Liver (tissue), 9 donors: ENCODE results near the gene CYBB. TPM values are rescaled to one million over a fixed set of nuclear protein-coding genes. Genes with fewer than 3 reads are reported as not detected.

Experiments used
- DNase-seq: peaks from one replicate; pipeline ENCODE4 v3.0.0-alpha.2; 2017; ENCODE audit warnings: low spot score
- H3K27ac ChIP-seq, 2 donors: one replicate each; pipeline ENCODE4 v1.7.0; 2013; ENCODE audit warnings: inconsistent platforms in 2 of 2, low read length in 2 of 2, control low read depth in 1 of 2, low read depth in 1 of 2, mild to moderate bottlenecking in 1 of 2
- H3K27me3 ChIP-seq, 4 donors: one replicate each; pipeline versions ENCODE4 v1.6.1 to v1.7.0; 2013; ENCODE audit warnings: low read length in 3 of 4, inconsistent platforms in 1 of 4, mild to moderate bottlenecking in 1 of 4, moderate library complexity in 1 of 4; ENCODE audit not compliant: control insufficient read depth in 4 of 4, insufficient read depth in 4 of 4
- H3K36me3 ChIP-seq, 4 donors: one replicate each; pipeline versions ENCODE4 v1.6.1 to v1.7.0; 2013; ENCODE audit warnings: low read length in 3 of 4, mild to moderate bottlenecking in 3 of 4, low read depth in 1 of 4, moderate library complexity in 1 of 4; ENCODE audit not compliant: control insufficient read depth in 4 of 4, insufficient read depth in 3 of 4
- H3K4me1 ChIP-seq, 4 donors: one replicate each; pipeline versions ENCODE4 v1.6.1 to v1.7.0; 2013; ENCODE audit warnings: low read length in 3 of 4, mild to moderate bottlenecking in 3 of 4, moderate library complexity in 1 of 4; ENCODE audit not compliant: control insufficient read depth in 4 of 4, insufficient read depth in 4 of 4
- H3K4me3 ChIP-seq, 3 donors: one replicate each; pipeline versions ENCODE4 v1.6.1 to v1.7.0; 2013; ENCODE audit warnings: low read length in 3 of 3, control low read depth in 1 of 3, low read depth in 1 of 3, mild to moderate bottlenecking in 1 of 3
- H3K9ac ChIP-seq, 2 donors: one replicate each; pipeline ENCODE4 v1.7.0; 2013; ENCODE audit warnings: low read length in 2 of 2, mild to moderate bottlenecking in 2 of 2, moderate library complexity in 2 of 2, control low read depth in 1 of 2, low read depth in 1 of 2
- H3K9me3 ChIP-seq, 4 donors: one replicate each; pipeline versions ENCODE4 v1.6.1 to v1.7.0; 2013; ENCODE audit warnings: low read length in 3 of 4; ENCODE audit not compliant: control insufficient read depth in 4 of 4
- CTCF ChIP-seq: fragments of 150-350 bp; IDR thresholded peaks from 2 replicates; pipeline ENCODE4 v1.5.1; 2017; ENCODE audit warnings: improper control_type of control experiment, low read depth, low read length; ENCODE audit not compliant: missing input control
- EGR1 ChIP-seq, 2 donors: IDR thresholded peaks; 2 replicates each; pipeline ENCODE4 v1.6.1; 2016 to 2018; ENCODE audit warnings: antibody characterized with exemption in 2 of 2, low read depth in 2 of 2
- FOXA1 ChIP-seq: IDR thresholded peaks from 2 replicates; pipeline ENCODE4 v1.6.1; 2016; ENCODE audit warnings: antibody characterized with exemption
- FOXA2 ChIP-seq: IDR thresholded peaks from 2 replicates; pipeline ENCODE4 v1.6.1; 2016; ENCODE audit warnings: antibody characterized with exemption
- GABPA ChIP-seq, 2 donors: IDR thresholded peaks in 1 of 2; conservative IDR thresholded peaks in 1 of 2; 2 replicates each; pipeline ENCODE4 v1.6.1; 2016; ENCODE audit warnings: antibody characterized with exemption in 2 of 2, mild to moderate bottlenecking in 1 of 2, moderate library complexity in 1 of 2
- HNF4A ChIP-seq, 2 donors: conservative IDR thresholded peaks; 2 replicates each; pipeline ENCODE4 v1.6.1; 2016; ENCODE audit warnings: antibody characterized with exemption in 2 of 2, mild to moderate bottlenecking in 2 of 2
- HNF4G ChIP-seq: IDR thresholded peaks from 2 replicates; pipeline ENCODE4 v1.6.1; 2016; ENCODE audit warnings: antibody characterized with exemption
- JUND ChIP-seq, 2 donors: IDR thresholded peaks; 2 replicates each; pipeline ENCODE4 v1.6.1; 2016; ENCODE audit warnings: antibody characterized with exemption in 2 of 2
- MAX ChIP-seq: IDR thresholded peaks from 2 replicates; pipeline ENCODE4 v1.6.1; 2016; ENCODE audit warnings: antibody characterized with exemption
- NR2F2 ChIP-seq: IDR thresholded peaks from 2 replicates; pipeline ENCODE4 v1.6.1; 2016; ENCODE audit warnings: antibody characterized with exemption
- RAD21 ChIP-seq, 2 donors: IDR thresholded peaks; 2 replicates each; pipeline ENCODE4 v1.6.1; 2016; ENCODE audit warnings: antibody characterized with exemption in 2 of 2, mild to moderate bottlenecking in 2 of 2
- REST ChIP-seq: IDR thresholded peaks from 2 replicates; pipeline ENCODE4 v1.6.1; 2016; ENCODE audit warnings: antibody characterized with exemption, mild to moderate bottlenecking
- RXRA ChIP-seq, 2 donors: IDR thresholded peaks; 2 replicates each; pipeline ENCODE4 v1.6.1; 2017 to 2018; ENCODE audit warnings: antibody characterized with exemption in 2 of 2, mild to moderate bottlenecking in 1 of 2
- SP1 ChIP-seq: IDR thresholded peaks from 2 replicates; pipeline ENCODE4 v1.6.1; 2018; ENCODE audit warnings: antibody characterized with exemption, mild to moderate bottlenecking
- TAF1 ChIP-seq: conservative IDR thresholded peaks from 2 replicates; pipeline ENCODE4 v1.6.1; 2016; ENCODE audit warnings: antibody characterized with exemption, mild to moderate bottlenecking
- YY1 ChIP-seq: IDR thresholded peaks from 2 replicates; pipeline ENCODE4 v1.6.1; 2016; ENCODE audit warnings: antibody characterized with exemption, mild to moderate bottlenecking
- WGBS: extraction: QIAGEN DNeasy Blood & Tissue Kit; methylation state at CpG from one replicate; pipeline ENCODE4 v1.1.7; 2013; 5-methylcytosine and 5-hydroxymethylcytosine counted together
- polyA plus RNA-seq, 2 donors: library from polyadenylated mRNA; stranded (reverse) in 1 of 2; unstranded in 1 of 2; fragments of 200-250 nt in 1 of 2; fragments of >200 nt in 1 of 2; fragmentation: Nextera tagmentation in 1 of 2; extraction: Ambion mirVana in 1 of 2; gene quantifications; one replicate each; pipeline versions ENCODE4 v1.2.1 to v1.2.3, GENCODE V29; 2013 to 2015
- total RNA-seq, 2 donors: library from RNA; depleted of rRNA; stranded (reverse); fragments of >200 nt; gene quantifications; one replicate each; pipeline ENCODE4 v1.2.3, GENCODE V29; 2014
- donor health status: healthy.
- donor health status: healthy.
- donor health status: healthy.
- donor health status: healthy.
- donor health status: healthy.

Gene CYBB
- total and polyA plus RNA-seq, 4 donors, result 2.8 to 65.7 (median 14.5) TPM

DNA sequence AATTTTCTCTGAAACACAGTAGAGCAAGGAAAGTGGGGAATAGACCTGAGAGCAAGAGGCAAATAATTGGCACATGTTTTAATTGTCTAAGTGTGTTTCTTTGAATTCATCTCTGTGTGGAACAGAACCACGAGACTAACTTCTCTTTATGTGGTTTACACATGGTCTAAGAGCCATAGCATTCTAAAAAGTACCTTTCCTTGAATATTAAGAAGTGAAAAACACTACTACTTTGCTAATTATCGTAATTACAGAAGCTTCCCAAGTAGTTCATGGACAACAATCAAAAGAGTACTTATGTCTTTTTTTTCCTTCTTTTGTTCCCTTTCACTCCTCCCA, 2.9 kb upstream of the CYBB start:
- WGBS, result 76% methylated on average over 2 of the region's 2 CpGs
- TF ChIP-seq FOXA2, result no peak
- Histone ChIP-seq H3K27ac (no peak overlapping the region), H3K9ac (no peak overlapping the region), H3K36me3 (no peaks in the 10 kb centered on the region), H3K27me3 (peaks cover 0 to 2% (median 0%) of the 10 kb centered on the region in 4 donors), H3K4me3 (no peak overlapping the region), H3K4me1 (no peaks in the 10 kb centered on the region), H3K9me3 (no peaks in the 10 kb centered on the region)
- DNase-seq, result no peak

GRCh38 chrX:37781081-37781480, 1.2 kb downstream of the CYBB start:
- Histone ChIP-seq H3K27ac (no peak overlapping the region), H3K27me3 (peaks cover 0 to 2% (median 0%) of the 10 kb centered on the region in 4 donors), H3K4me3 (peak overlapping the region in 1 of 3 donors; percentile 11), H3K4me1 (no peaks in the 10 kb centered on the region), H3K9me3 (no peaks in the 10 kb centered on the region), H3K36me3 (no peaks in the 10 kb centered on the region), H3K9ac (no peak overlapping the region)
- DNase-seq, result no peak
- 84% methylated on average over 4 of the region's 4 CpGs for WGBS
- TF ChIP-seq RAD21 (IDR thresholded peaks at IDR 0.05), result no peak
- TF ChIP-seq TAF1, result no peak
- TF ChIP-seq CTCF, result no peak
- TF ChIP-seq HNF4A (conservative IDR thresholded peaks at IDR 0.05), result no peak
- TF ChIP-seq REST, result no peak
- no peak for TF ChIP-seq GABPA (IDR thresholded peaks at IDR 0.05 in 1 of 2, conservative IDR thresholded peaks at IDR 0.05 in 1 of 2)
- no peak for TF ChIP-seq EGR1 (IDR thresholded peaks at IDR 0.05; ENCODE audit: low read depth in 2 of 2)
- TF ChIP-seq MAX, result no peak
- no peak for TF ChIP-seq RXRA (IDR thresholded peaks at IDR 0.05)
- no peak for TF ChIP-seq SP1

GRCh38 chrX:37781814-37782213, 2.0 kb downstream of the CYBB start:
- TF ChIP-seq HNF4A (conservative IDR thresholded peaks at IDR 0.05), result no peak
- TF ChIP-seq NR2F2, result no peak
- TF ChIP-seq FOXA1, result no peak
- no peak for TF ChIP-seq RXRA (IDR thresholded peaks at IDR 0.05)
- no peak for TF ChIP-seq YY1
- no peak for TF ChIP-seq GABPA (IDR thresholded peaks at IDR 0.05 in 1 of 2, conservative IDR thresholded peaks at IDR 0.05 in 1 of 2)
- no peak for TF ChIP-seq JUND (IDR thresholded peaks at IDR 0.05)
- no peak for TF ChIP-seq HNF4G
- no peak for TF ChIP-seq RAD21 (IDR thresholded peaks at IDR 0.05)
- TF ChIP-seq TAF1, result no peak
- no peak for TF ChIP-seq FOXA2
- TF ChIP-seq SP1, result no peak
- no peak for TF ChIP-seq REST
- no peak for TF ChIP-seq EGR1 (IDR thresholded peaks at IDR 0.05; ENCODE audit: low read depth in 2 of 2)
- no peak for TF ChIP-seq CTCF
- no peak for DNase-seq
- H3K36me3 ChIP-seq, result no peaks in the 10 kb centered on the region
- WGBS, result 67% methylated on average over 3 of the region's 3 CpGs
- H3K4me1 ChIP-seq, result no peaks in the 10 kb centered on the region
- no peaks in the 10 kb centered on the region for H3K27me3 ChIP-seq
- peak overlapping the region in 1 of 3 donors; percentile 11 for H3K4me3 ChIP-seq
- H3K9ac ChIP-seq, result no peak overlapping the region
- no peaks in the 10 kb centered on the region for H3K9me3 ChIP-seq
- H3K27ac ChIP-seq, result no peak overlapping the region
